ENCODE data around the gene PALMD. TPM values are rescaled to one million over a fixed set of nuclear protein-coding genes. Genes with fewer than 3 reads are reported as not detected.

PALMD gene
- total and polyA plus RNA-seq, 8 donors: 2.6 to 15.4 (median 4.8) TPM

DNA sequence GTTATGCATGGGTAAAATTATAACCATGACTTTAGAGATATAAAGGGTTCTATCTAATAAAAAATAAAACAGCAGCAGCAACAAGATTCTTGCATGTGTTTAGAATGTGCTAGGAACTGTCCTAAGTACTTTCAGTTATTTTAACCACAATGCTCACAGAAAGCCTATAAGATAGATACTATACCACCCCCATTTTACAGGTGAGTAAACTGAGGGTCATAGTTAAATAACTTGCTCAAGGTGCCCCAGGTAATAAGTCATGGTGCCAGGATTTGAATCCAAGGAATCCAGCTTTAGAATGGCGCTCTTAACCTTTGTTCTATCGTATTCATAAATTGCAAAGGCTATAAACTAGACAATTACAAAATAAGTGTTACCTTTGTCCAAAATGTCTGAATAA lies 67.1 kb downstream of the PALMD start:
- Histone ChIP-seq H3K4me3 (no peak overlapping the region), H3K4me1 (no peaks in the 10 kb centered on the region), H3K27ac (no peak overlapping the region), H3K9me3 (no peaks in the 10 kb centered on the region), H3K36me3 (no peaks in the 10 kb centered on the region), H3K27me3 (no peaks in the 10 kb centered on the region)
- intact Hi-C loops (cut with DNase I): loop anchor here in 1 of 3 donors (10.0 kb wide), 1 partner anchor 528 kb away; no protein-coding TSS in a partner anchor
- ATAC-seq: no peak
- TF ChIP-seq, protein P1, sequence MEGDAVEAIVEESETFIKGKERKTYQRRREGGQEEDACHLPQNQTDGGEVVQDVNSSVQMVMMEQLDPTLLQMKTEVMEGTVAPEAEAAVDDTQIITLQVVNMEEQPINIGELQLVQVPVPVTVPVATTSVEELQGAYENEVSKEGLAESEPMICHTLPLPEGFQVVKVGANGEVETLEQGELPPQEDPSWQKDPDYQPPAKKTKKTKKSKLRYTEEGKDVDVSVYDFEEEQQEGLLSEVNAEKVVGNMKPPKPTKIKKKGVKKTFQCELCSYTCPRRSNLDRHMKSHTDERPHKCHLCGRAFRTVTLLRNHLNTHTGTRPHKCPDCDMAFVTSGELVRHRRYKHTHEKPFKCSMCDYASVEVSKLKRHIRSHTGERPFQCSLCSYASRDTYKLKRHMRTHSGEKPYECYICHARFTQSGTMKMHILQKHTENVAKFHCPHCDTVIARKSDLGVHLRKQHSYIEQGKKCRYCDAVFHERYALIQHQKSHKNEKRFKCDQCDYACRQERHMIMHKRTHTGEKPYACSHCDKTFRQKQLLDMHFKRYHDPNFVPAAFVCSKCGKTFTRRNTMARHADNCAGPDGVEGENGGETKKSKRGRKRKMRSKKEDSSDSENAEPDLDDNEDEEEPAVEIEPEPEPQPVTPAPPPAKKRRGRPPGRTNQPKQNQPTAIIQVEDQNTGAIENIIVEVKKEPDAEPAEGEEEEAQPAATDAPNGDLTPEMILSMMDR (IDR thresholded peaks at IDR 0.05): no peak
- no peak for FAIRE-seq
- 94 to 98% methylated on average over 2 of the region's 2 CpGs for WGBS, 2 donors
- DNase-seq: no peak

DNA sequence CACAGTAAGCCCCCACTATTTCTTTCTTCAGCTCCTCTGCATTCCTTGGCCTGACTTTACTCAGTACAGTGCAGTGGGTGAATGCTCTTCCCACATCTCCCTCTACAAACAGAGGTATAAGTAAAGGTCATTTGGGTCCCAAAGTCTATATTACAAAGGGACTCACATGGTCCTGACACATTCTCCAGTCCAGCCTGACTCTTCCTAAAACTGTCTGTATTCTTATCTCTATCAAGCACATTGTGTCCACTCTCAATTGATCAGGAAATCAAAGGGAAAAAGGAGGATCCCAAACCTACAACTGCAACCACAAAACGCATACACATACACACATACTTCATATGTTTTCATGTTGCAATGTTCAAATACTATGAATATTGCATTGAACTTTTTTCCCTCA lies 71.1 kb downstream of the PALMD start:
- DNase-seq: no peak
- FAIRE-seq: no peak
- no peak for ATAC-seq
- Histone ChIP-seq H3K36me3 (no peaks in the 10 kb centered on the region), H3K27ac (no peak overlapping the region), H3K4me1 (no peaks in the 10 kb centered on the region), H3K4me3 (no peak overlapping the region), H3K9me3 (no peaks in the 10 kb centered on the region), H3K27me3 (no peaks in the 10 kb centered on the region)
- intact Hi-C loops (cut with DNase I): loop anchor here in 1 of 3 donors (10.0 kb wide), 1 partner anchor 532 kb away; no protein-coding TSS in a partner anchor
- TF ChIP-seq, protein P1 (IDR thresholded peaks at IDR 0.05): no peak
- 91 to 100% methylated on average over 1 of the region's 1 CpG for WGBS, 2 donors

DNA sequence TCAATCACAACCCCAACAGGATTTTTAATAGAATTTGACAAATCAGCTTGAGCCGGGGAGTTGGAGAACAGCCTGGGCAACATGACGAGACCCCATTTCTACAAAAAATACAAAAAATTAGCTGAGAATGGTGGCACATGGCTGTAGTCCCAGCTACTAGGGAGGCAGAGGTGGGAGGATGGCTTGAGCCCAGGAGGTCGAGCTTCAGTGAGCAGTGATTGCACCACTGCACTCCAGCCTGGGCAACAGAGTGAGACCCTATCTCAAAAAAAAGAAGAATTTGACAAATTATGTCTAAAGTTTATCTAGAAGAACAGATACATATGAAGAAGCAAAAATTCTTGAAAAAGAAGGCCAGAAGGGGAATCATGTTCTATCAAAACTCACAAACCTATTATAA lies 77.3 kb downstream of the PALMD start:
- no peak for ATAC-seq
- Histone ChIP-seq H3K4me3 (no peak overlapping the region), H3K4me1 (no peaks in the 10 kb centered on the region), H3K36me3 (no peaks in the 10 kb centered on the region), H3K27ac (no peak overlapping the region), H3K9me3 (no peaks in the 10 kb centered on the region), H3K27me3 (no peaks in the 10 kb centered on the region)
- no peak for DNase-seq
- intact Hi-C loops (cut with DNase I): no loop called here
- WGBS, 2 donors: 94 to 95% methylated on average over 3 of the region's 3 CpGs
- TF ChIP-seq, protein P1 (IDR thresholded peaks at IDR 0.05): no peak
- FAIRE-seq: no peak

DNA sequence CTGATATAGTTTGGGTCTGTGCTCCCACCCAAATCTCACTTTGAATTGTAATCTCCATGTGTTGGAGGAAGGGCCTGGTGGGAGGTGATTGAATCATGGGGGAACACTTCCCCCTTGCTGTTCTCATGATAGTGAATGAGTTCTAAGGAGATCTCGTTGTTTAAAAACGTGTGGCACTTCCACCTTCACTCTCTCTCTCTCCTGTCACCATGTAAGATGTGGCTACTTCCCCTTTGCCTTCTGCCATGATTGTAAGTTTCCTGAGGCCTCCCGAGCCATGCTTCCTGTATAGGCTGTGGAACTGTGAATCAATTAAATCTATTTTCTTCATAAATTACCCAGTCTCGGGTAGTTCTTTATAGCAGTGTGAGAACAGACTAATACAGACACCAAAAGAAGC lies 80.1 kb downstream of the PALMD start:
- H3K9me3 ChIP-seq: no peaks in the 10 kb centered on the region
- WGBS, 2 donors: 52 to 66% methylated on average over 4 of the region's 4 CpGs
- H3K4me3 ChIP-seq: no peak overlapping the region
- TF ChIP-seq, protein P1 (IDR thresholded peaks at IDR 0.05): no peak
- no peak overlapping the region for H3K27ac ChIP-seq
- no peaks in the 10 kb centered on the region for H3K4me1 ChIP-seq
- intact Hi-C loops (cut with DNase I): no loop called here
- ATAC-seq (no peak), FAIRE-seq (no peak), DNase-seq (no peak)
- H3K36me3 ChIP-seq: no peaks in the 10 kb centered on the region
- H3K27me3 ChIP-seq: no peaks in the 10 kb centered on the region

DNA sequence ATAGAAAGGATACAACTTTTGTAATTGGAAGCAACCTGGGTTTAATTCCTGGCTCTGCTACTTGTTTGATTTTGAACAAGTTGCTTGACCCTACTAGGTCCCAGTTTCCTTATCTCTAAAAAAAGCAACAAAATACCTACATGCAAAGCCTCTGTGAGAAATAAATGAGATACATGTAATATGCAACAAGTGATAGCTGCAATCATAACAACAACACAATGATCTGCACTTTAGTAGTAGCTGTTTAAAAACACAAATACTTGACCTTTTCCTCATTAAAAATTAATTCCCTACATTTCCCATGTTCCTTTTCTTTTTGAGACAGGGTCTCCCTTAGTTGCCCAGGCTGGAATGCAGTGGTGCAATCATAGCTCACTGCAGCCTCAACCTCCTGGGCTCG lies 80.5 kb downstream of the PALMD start:
- no peaks in the 10 kb centered on the region for H3K9me3 ChIP-seq
- ATAC-seq (no peak), DNase-seq (no peak), FAIRE-seq (no peak)
- intact Hi-C loops (cut with DNase I): no loop called here
- no peaks in the 10 kb centered on the region for H3K4me1 ChIP-seq
- no peak overlapping the region for H3K27ac ChIP-seq
- TF ChIP-seq, protein P1 (IDR thresholded peaks at IDR 0.05): no peak
- H3K36me3 ChIP-seq: no peaks in the 10 kb centered on the region
- 92 to 95% methylated on average over 1 of the region's 1 CpG for WGBS, 2 donors
- H3K27me3 ChIP-seq: no peaks in the 10 kb centered on the region
- no peak overlapping the region for H3K4me3 ChIP-seq
